Medulla oblongata (tissue), 1 donor: Measurements from ENCODE around the gene CD2AP.
"Not testable (repeated sequence)": the region's sequence is repeated elsewhere in the genome, so short reads cannot be mapped to it uniquely, and the experiment has no call there.

ENCODE experiments used
- DNase-seq: peaks from one replicate; pipeline ENCODE4 v3.0.0-alpha.2; 2015; ENCODE audit errors: extremely low spot score

The CD2AP gene

GRCh38 chr6:47633141-47633540 lies 155.6 kb downstream of the CD2AP start:
- DNase-seq, result no peak

- DNase-seq, result no peak
These were observed 156.8 kb downstream of the CD2AP start for GRCh38 chr6:47634210-47635047.

GRCh38 chr6:47646689-47647088 lies 169.1 kb downstream of the CD2AP start:
- no peak for DNase-seq

GRCh38 chr6:47647188-47647587 lies 169.6 kb downstream of the CD2AP start:
- DNase-seq, result no peak

GRCh38 chr6:47647626-47648025 lies 170.0 kb downstream of the CD2AP start:
- not testable (repeated sequence) for DNase-seq

- DNase-seq, result no peak
These were observed 170.4 kb downstream of the CD2AP start for GRCh38 chr6:47648031-47648430.

- DNase-seq, result no peak
These were observed 173.2 kb downstream of the CD2AP start for GRCh38 chr6:47650553-47651432.

- DNase-seq, result no peak
These were observed 173.9 kb downstream of the CD2AP start for GRCh38 chr6:47651505-47651944.

- no peak for DNase-seq
These were observed 176.1 kb downstream of the CD2AP start for GRCh38 chr6:47653706-47654105.

GRCh38 chr6:47654255-47654654 lies 176.7 kb downstream of the CD2AP start:
- no peak for DNase-seq

- no peak for DNase-seq
These were observed 178.4 kb downstream of the CD2AP start for GRCh38 chr6:47655719-47656595.

GRCh38 chr6:47661960-47662359 lies 184.4 kb downstream of the CD2AP start:
- no peak for DNase-seq

GRCh38 chr6:47663462-47664216 lies 186.1 kb downstream of the CD2AP start:
- no peak for DNase-seq

GRCh38 chr6:47665112-47665511 lies 187.5 kb downstream of the CD2AP start:
- DNase-seq, result no peak

- DNase-seq, result no peak
These were observed 192.3 kb downstream of the CD2AP start for GRCh38 chr6:47669684-47670513.

GRCh38 chr6:47670851-47671250 lies 193.3 kb downstream of the CD2AP start:
- no peak for DNase-seq

- no peak for DNase-seq
These were observed 194.2 kb downstream of the CD2AP start for GRCh38 chr6:47671777-47672176.

GRCh38 chr6:47672816-47673215 lies 195.2 kb downstream of the CD2AP start:
- no peak for DNase-seq

- DNase-seq, result no peak
These were observed 197.1 kb downstream of the CD2AP start for GRCh38 chr6:47674673-47675072.
